CD4-positive, alpha-beta T cell treated with Interleukin-15 for 1 hour (primary cell): ENCODE measurements around the gene MMP11.

Experiments
- DNase-seq: peaks from one replicate; pipeline ENCODE4 v3.0.0-alpha.2; 2020

The MMP11 gene

DNA sequence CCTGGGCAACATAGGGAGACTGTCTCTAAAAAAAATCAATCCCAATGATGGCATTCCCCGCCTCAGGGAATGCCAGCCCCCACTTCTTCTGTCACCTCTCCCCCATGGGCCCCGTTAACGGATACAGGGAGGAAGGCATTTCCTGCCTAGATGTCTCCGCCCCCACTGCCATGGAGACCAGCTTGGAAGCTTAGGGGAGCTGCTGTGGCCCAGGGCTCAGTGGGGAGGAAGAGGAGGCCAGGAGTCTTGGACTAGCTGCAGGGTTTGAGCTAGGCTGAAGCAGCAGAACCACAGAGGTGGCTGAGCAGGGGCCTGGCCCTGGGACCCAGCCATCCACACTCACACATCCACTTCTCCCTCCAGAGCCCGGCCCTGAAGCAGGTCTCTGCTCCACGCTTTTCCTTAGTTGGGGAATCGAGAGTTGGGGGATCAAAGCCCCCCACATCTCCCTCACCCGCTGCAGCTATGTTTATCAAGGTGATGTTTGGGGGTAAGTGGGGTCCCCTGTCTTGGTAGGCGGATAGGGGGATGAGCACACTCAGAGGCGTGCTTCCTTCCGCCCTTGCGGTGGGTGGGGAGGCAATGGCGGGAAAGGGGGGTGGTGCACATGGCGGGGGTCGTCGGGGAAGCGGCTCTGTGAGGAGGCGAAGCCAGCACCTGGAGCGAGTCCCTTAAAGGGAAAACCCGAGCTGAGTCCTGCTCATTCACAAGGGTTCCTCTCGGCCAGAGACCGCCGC is 9.6 kb upstream of the MMP11 start, which contains the start of gene C22orf15:
Gene C22orf15, plus strand, starts transcription at position 149 of the 737 bp plus-strand sequence. Its CDS starts 317 bp downstream, at position 466.
- no peak for DNase-seq

- peak; percentile 33 for DNase-seq
Measured at GRCh38 chr22:23763579-23763945, 9.1 kb upstream of the MMP11 start.

GRCh38 chr22:23763954-23764353 is 8.7 kb upstream of the MMP11 start:
- DNase-seq, result no peak

GRCh38 chr22:23764899-23765881 is 7.5 kb upstream of the MMP11 start:
- no peak for DNase-seq

DNA sequence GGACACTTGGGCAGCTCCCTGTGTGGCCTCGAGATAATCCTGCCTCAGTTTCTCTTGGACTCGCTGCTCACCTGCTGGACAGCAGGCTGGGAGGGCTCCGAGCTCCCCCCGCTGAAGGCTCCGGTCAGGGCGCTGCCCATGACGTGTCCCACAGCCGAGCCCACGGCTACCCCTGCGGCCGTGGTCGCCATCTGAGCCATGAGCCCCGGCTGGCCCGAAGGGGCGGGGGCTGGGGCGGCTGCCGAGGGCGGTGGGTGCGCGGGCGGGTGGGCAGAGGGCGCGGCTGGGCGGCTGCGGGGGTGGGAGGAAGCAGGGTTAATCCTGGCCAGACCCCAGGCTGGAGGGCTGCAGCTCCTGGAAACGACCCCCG is 5.4 kb upstream of the MMP11 start:
- no peak for DNase-seq

- peak; percentile 75 for DNase-seq
Measured at GRCh38 chr22:23767673-23768548, 4.7 kb upstream of the MMP11 start, which contains the start of gene CHCHD10. Gene CHCHD10, minus strand, starts transcription at chr22:23767972. Its CDS starts 98 bp downstream, at chr22:23767874.

GRCh38 chr22:23769321-23769965 is 3.2 kb upstream of the MMP11 start:
- DNase-seq, result no peak

DNA sequence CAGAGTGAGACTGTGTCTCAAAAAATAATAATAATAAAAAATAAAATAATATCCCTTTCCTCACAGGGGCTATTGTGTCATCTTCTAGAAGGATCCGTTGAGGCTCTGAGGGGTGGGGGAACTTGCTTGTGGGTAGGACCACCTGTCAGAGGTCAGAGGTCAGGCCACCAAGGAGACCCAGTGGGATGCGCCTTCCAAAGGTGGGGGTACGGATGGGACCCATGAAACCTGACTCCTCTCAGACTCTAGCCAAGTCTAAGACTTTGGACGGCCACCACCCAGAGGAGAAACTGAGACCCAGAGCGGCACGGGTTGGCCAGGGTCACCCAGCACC is 367 bp upstream of the MMP11 start:
- DNase-seq, result no peak

- no peak for DNase-seq
Measured at GRCh38 chr22:23773483-23774113, 949 bp downstream of the MMP11 start.

DNA sequence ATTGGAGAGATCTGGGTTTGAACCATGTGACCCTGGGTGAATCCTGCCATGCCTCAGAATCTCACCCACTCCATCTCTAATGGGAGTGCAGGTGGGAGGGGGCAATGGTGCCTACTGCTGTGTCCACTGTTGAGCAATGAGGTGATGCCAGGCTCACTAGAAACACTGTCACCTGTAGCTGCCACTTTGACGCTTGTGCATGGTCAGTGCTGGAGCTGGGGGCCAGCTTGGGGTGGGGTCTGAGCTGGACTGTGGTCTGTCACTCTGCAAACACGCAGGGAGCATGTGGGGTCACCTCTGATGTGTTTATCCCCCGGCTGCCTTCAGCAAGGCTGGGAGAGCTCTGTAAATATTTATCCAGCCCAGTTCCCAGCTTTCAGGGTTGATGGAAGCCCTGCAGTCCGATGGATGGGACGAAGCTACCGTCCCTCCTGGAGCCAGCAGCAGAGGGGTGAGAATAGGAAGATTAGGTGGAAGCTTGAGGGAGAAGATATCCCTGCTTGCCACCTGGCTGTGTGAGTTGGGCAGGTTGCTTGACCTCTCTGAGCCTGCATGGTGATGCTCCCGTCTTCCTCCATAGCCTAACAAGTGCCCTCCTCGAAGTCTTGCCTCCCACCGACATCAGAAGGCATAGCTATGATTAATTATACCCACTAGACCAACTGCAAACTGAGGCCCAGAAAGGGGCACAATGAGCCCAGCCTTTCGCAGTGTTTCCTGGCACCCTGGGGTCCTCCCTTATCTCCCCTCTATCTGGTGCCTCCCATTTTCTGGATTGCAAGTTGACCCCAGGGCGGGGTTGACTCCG is 1.7 kb downstream of the MMP11 start:
- DNase-seq, result no peak

- no peak for DNase-seq
Measured at GRCh38 chr22:23774922-23775436, 2.3 kb downstream of the MMP11 start.

GRCh38 chr22:23775779-23776375 is 3.2 kb downstream of the MMP11 start:
- DNase-seq, result no peak

DNA sequence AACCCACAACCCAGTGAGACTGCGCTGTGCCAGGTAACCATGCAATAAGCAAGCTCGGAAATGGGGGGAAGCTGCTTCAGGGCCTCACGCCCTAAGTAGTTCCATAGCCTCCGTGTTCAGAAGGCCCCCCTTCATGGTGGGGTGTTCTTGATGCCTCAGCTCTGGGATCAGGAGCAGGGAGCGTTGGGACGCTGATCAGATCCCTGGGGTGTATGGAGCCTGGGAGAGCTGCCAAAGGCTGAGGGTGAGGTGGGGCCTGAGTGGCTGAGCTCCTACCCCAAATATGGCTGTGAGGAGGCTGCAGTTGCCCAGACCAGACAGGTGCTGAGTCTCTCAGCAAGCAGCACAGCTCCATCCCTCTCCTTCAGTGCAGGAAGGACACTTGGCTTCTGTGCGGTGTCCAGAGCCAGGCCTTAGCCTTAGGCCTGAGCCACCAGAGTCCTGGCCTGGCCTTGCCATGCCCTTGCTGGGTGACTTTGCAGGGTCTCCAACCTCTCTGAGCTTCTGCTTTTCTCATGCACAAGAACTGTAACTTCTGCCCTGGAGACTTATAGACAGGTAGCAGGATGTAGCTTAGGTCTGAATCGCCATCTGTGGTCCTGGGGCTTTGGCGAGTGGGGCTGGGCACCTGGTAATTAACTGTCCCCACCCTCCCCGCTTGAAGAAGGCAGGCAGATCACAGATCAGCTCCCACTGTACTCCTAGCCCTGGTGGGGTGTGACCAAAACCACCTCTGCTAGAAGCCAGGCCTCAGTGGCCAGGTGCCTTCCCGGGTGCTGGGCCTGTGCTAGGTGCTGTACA is 5.3 kb downstream of the MMP11 start:
- DNase-seq, result no peak

- no peak for DNase-seq
Measured at GRCh38 chr22:23778577-23778900, 5.9 kb downstream of the MMP11 start.

GRCh38 chr22:23779083-23779482 is 6.4 kb downstream of the MMP11 start:
- DNase-seq, result no peak

DNA sequence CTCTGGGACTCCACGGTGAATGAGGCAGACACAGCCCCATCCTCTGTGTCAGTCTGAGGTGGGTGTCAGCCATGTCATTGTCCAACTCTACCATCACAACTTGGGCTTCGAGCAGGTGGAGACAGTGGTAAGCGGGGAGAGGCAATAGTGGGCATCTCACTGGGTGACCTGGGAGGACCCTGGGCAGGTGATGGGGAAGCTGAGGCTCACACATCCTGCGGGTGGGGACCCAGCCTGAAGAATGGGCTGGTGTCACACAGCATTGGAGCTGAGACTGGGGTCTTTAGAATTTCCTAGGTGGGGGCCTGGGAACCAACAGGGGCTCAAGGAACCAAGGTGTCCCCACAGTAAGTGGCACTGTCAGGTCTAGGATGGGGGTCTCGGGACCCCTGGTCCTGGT is 7.1 kb downstream of the MMP11 start:
- DNase-seq, result no peak

GRCh38 chr22:23780146-23780748 is 7.6 kb downstream of the MMP11 start:
- DNase-seq, result no peak

DNA sequence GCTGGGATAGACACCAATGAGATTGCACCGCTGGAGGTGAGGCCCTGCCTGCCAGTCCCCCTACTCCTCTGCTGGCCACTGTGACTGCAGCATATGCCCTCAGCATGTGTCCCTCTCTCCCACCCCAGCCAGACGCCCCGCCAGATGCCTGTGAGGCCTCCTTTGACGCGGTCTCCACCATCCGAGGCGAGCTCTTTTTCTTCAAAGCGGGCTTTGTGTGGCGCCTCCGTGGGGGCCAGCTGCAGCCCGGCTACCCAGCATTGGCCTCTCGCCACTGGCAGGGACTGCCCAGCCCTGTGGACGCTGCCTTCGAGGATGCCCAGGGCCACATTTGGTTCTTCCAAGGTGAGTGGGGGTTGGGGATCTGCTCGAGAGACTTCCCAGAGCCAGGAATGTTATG is 8.4 kb downstream of the MMP11 start:
- DNase-seq, result no peak

GRCh38 chr22:23781511-23782183 is 9.0 kb downstream of the MMP11 start:
- DNase-seq, result no peak
